GM12873 (cell line): ENCODE results near the gene OGFOD3.
A peak's percentile ranks its signal among the peaks of the same experiment; 100 is the strongest.

Source experiments
- CTCF ChIP-seq: IDR thresholded peaks from 2 replicates; pipeline ENCODE4 v1.5.1; 2012; ENCODE audit warnings: low read depth, mild to moderate bottlenecking, moderate library complexity, low read length, control low read depth; ENCODE audit not compliant: insufficient read depth; ENCODE audit errors: missing control alignments

OGFOD3 gene

GRCh38 chr17:82416771-82417170 lies 1.6 kb downstream of the OGFOD3 start:
- TF ChIP-seq CTCF, result peak; percentile 29

GRCh38 chr17:82416264-82416663 lies 2.1 kb downstream of the OGFOD3 start:
- no peak for TF ChIP-seq CTCF

GRCh38 chr17:82415786-82416185 lies 2.6 kb downstream of the OGFOD3 start:
- TF ChIP-seq CTCF, result no peak

GRCh38 chr17:82415336-82415735 lies 3.0 kb downstream of the OGFOD3 start:
- TF ChIP-seq CTCF, result no peak

GRCh38 chr17:82414548-82415281 lies 3.7 kb downstream of the OGFOD3 start:
- peak; percentile 70 for TF ChIP-seq CTCF

GRCh38 chr17:82412535-82413520 lies 5.6 kb downstream of the OGFOD3 start:
- TF ChIP-seq CTCF, result no peak

GRCh38 chr17:82411396-82412053 lies 6.9 kb downstream of the OGFOD3 start:
- TF ChIP-seq CTCF, result no peak
